Subcutaneous abdominal adipose tissue (tissue), 5 donors: ENCODE results near the gene ATAD2B.

ENCODE experiments used
- H3K27ac ChIP-seq: one replicate; pipeline ENCODE4 v1.7.0; 2013; ENCODE audit warnings: low read depth, mild to moderate bottlenecking, inconsistent platforms, low read length, moderate library complexity
- H3K27me3 ChIP-seq, 5 donors: one replicate each; pipeline ENCODE4 v1.7.0; 2013; ENCODE audit warnings: low read length in 5 of 5, inconsistent platforms in 1 of 5; ENCODE audit not compliant: control insufficient read depth in 5 of 5, insufficient read depth in 4 of 5
- H3K36me3 ChIP-seq, 5 donors: one replicate each; pipeline ENCODE4 v1.7.0; 2013; ENCODE audit warnings: low read length in 5 of 5; ENCODE audit not compliant: control insufficient read depth in 5 of 5, insufficient read depth in 5 of 5
- H3K4me1 ChIP-seq, 5 donors: one replicate each; pipeline ENCODE4 v1.7.0; 2013; ENCODE audit warnings: low read length in 5 of 5, mild to moderate bottlenecking in 3 of 5, moderate library complexity in 1 of 5; ENCODE audit not compliant: control insufficient read depth in 5 of 5, insufficient read depth in 5 of 5
- H3K4me3 ChIP-seq, 5 donors: one replicate each; pipeline ENCODE4 v1.7.0; 2013; ENCODE audit warnings: low read length in 5 of 5, low read depth in 1 of 5
- H3K9ac ChIP-seq, 5 donors: one replicate each; pipeline ENCODE4 v1.7.0; 2013; ENCODE audit warnings: low read length in 5 of 5, mild to moderate bottlenecking in 4 of 5, moderate library complexity in 3 of 5
- H3K9me3 ChIP-seq, 5 donors: one replicate each; pipeline ENCODE4 v1.7.0; 2013; ENCODE audit warnings: low read length in 5 of 5; ENCODE audit not compliant: control insufficient read depth in 5 of 5
- donor health status: healthy.
- donor health status: healthy.
- donor health status: healthy.
- donor health status: healthy.
- donor health status: healthy.

Gene ATAD2B

GRCh38 chr2:23826771-23827170, 100.2 kb downstream of the ATAD2B start:
- H3K27me3 ChIP-seq = no peaks in the 10 kb centered on the region
- H3K27ac ChIP-seq = no peak overlapping the region
- H3K4me1 ChIP-seq = no peaks in the 10 kb centered on the region
- H3K4me3 ChIP-seq = no peak overlapping the region
- no peak overlapping the region for H3K9ac ChIP-seq
- H3K9me3 ChIP-seq = no peaks in the 10 kb centered on the region
- peaks cover 8 to 22% (median 14%) of the 10 kb centered on the region in 5 donors for H3K36me3 ChIP-seq

GRCh38 chr2:23826040-23826439, 100.9 kb downstream of the ATAD2B start:
- H3K36me3 ChIP-seq = peaks cover 8 to 22% (median 16%) of the 10 kb centered on the region in 5 donors
- H3K4me3 ChIP-seq = no peak overlapping the region
- no peaks in the 10 kb centered on the region for H3K4me1 ChIP-seq
- H3K9me3 ChIP-seq = no peaks in the 10 kb centered on the region
- no peak overlapping the region for H3K27ac ChIP-seq
- no peaks in the 10 kb centered on the region for H3K27me3 ChIP-seq
- H3K9ac ChIP-seq = no peak overlapping the region

GRCh38 chr2:23824777-23825212, 102.1 kb downstream of the ATAD2B start:
- H3K9me3 ChIP-seq = no peaks in the 10 kb centered on the region
- no peaks in the 10 kb centered on the region for H3K27me3 ChIP-seq
- H3K4me3 ChIP-seq = no peak overlapping the region
- H3K9ac ChIP-seq = no peak overlapping the region
- H3K27ac ChIP-seq = no peak overlapping the region
- no peaks in the 10 kb centered on the region for H3K4me1 ChIP-seq
- peaks cover 11 to 22% (median 16%) of the 10 kb centered on the region in 5 donors for H3K36me3 ChIP-seq

- Histone ChIP-seq H3K27me3 (no peaks in the 10 kb centered on the region), H3K9ac (no peak overlapping the region), H3K9me3 (no peaks in the 10 kb centered on the region), H3K4me1 (no peaks in the 10 kb centered on the region), H3K27ac (no peak overlapping the region), H3K36me3 (peaks cover 11 to 22% (median 13%) of the 10 kb centered on the region in 5 donors), H3K4me3 (no peak overlapping the region)
Observed at GRCh38 chr2:23823863-23824262, 103.1 kb downstream of the ATAD2B start.

- Histone ChIP-seq H3K4me1 (no peaks in the 10 kb centered on the region), H3K27me3 (no peaks in the 10 kb centered on the region), H3K4me3 (no peak overlapping the region), H3K9ac (no peak overlapping the region), H3K36me3 (peaks cover 7 to 18% (median 8%) of the 10 kb centered on the region in 5 donors), H3K9me3 (no peaks in the 10 kb centered on the region), H3K27ac (no peak overlapping the region)
Observed at GRCh38 chr2:23814963-23815362, 112.0 kb downstream of the ATAD2B start.

- Histone ChIP-seq H3K4me3 (no peak overlapping the region), H3K9me3 (no peaks in the 10 kb centered on the region), H3K27ac (no peak overlapping the region), H3K27me3 (no peaks in the 10 kb centered on the region), H3K4me1 (no peaks in the 10 kb centered on the region), H3K9ac (no peak overlapping the region), H3K36me3 (peaks cover 13 to 29% (median 16%) of the 10 kb centered on the region in 5 donors)
Observed at GRCh38 chr2:23813438-23813837, 113.5 kb downstream of the ATAD2B start.

- Histone ChIP-seq H3K36me3 (peaks cover 10 to 26% (median 13%) of the 10 kb centered on the region in 5 donors), H3K9ac (no peak overlapping the region), H3K4me3 (no peak overlapping the region), H3K4me1 (peaks cover 0 to 3% (median 0%) of the 10 kb centered on the region in 5 donors), H3K9me3 (no peaks in the 10 kb centered on the region), H3K27ac (no peak overlapping the region), H3K27me3 (no peaks in the 10 kb centered on the region)
Observed at GRCh38 chr2:23809150-23809549, 117.8 kb downstream of the ATAD2B start.

GRCh38 chr2:23806665-23807249, 120.2 kb downstream of the ATAD2B start:
- Histone ChIP-seq H3K9ac (no peak overlapping the region), H3K4me1 (peaks cover 0 to 22% (median 2%) of the 10 kb centered on the region in 5 donors), H3K4me3 (no peak overlapping the region), H3K9me3 (no peaks in the 10 kb centered on the region), H3K27me3 (no peaks in the 10 kb centered on the region), H3K27ac (no peak overlapping the region), H3K36me3 (peaks cover 10 to 26% (median 13%) of the 10 kb centered on the region in 5 donors)

GRCh38 chr2:23806201-23806600, 120.7 kb downstream of the ATAD2B start:
- peaks cover 0 to 25% (median 2%) of the 10 kb centered on the region in 5 donors for H3K4me1 ChIP-seq
- no peaks in the 10 kb centered on the region for H3K27me3 ChIP-seq
- no peaks in the 10 kb centered on the region for H3K9me3 ChIP-seq
- no peak overlapping the region for H3K9ac ChIP-seq
- H3K27ac ChIP-seq = no peak overlapping the region
- peaks cover 10 to 25% (median 13%) of the 10 kb centered on the region in 5 donors for H3K36me3 ChIP-seq
- no peak overlapping the region for H3K4me3 ChIP-seq

GRCh38 chr2:23803965-23804542, 122.9 kb downstream of the ATAD2B start:
- Histone ChIP-seq H3K9ac (no peak overlapping the region), H3K4me3 (no peak overlapping the region), H3K27me3 (no peaks in the 10 kb centered on the region), H3K4me1 (peaks cover 0 to 27% (median 2%) of the 10 kb centered on the region in 5 donors), H3K27ac (no peak overlapping the region), H3K36me3 (peaks cover 0 to 10% (median 2%) of the 10 kb centered on the region in 5 donors), H3K9me3 (no peaks in the 10 kb centered on the region)
